Caco-2 (cell line): ENCODE data around the gene FAH. TPM values are rescaled to one million over a fixed set of nuclear protein-coding genes. Genes with fewer than 3 reads are reported as not detected.

Source experiments
- BruUV-seq: library from RNA; stranded (reverse); fragments of 400-500 nt; replicated peaks from 2 replicates; lab custom pipeline; 2021; lab: Mats Ljungman, UMichigan
- CTCF ChIA-PET: fragments of 300-600 bp; sonication (Branson Sonifier 250); formaldehyde crosslinking; loops from one replicate; lab custom pipeline; 2022; ENCODE audit warnings: antibody characterized with exemption; lab: Charles Lee
- POLR2A ChIA-PET: fragments of 300-600 bp; sonication (Branson Sonifier 250); formaldehyde crosslinking; loops from one replicate; lab custom pipeline; 2022; ENCODE audit warnings: antibody characterized with exemption; lab: Charles Lee
- DNase-seq, 2 experiments: peaks; one replicate each; pipeline versions ENCODE4 v3.0.0 to v3.0.0-alpha.2; 2020 to 2022
- H3K27me3 ChIP-seq: replicated peaks from 2 replicates; pipeline ENCODE4 v1.6.0; 2011; ENCODE audit warnings: low read length; ENCODE audit not compliant: control insufficient read depth, insufficient read depth
- H3K36me3 ChIP-seq: 2 replicates; pipeline ENCODE4 v1.5.1; 2011; ENCODE audit warnings: low read length; ENCODE audit not compliant: control insufficient read depth, insufficient read depth
- H3K4me1 ChIP-seq: fragments of 250-450 bp; sonication (Bioruptor Pico); 2 replicates; pipeline ENCODE4 v1.5.1; 2020; ENCODE audit warnings: mild to moderate bottlenecking
- H3K4me3 ChIP-seq: 2 replicates; pipeline ENCODE4 v1.5.1; 2011; ENCODE audit warnings: low read depth, mild to moderate bottlenecking, control low read depth, low read length
- H3K9me3 ChIP-seq: fragments of 250-450 bp; sonication (Bioruptor Pico); 2 replicates; pipeline ENCODE4 v1.5.1; 2020; ENCODE audit warnings: mild to moderate bottlenecking, moderate library complexity
- H3K27ac Mint-ChIP-seq: one replicate; pipeline ENCODE4 v1.8.0; 2022; ENCODE audit warnings: mixed read lengths; ENCODE audit not compliant: unreplicated experiment
- H3K27me3 Mint-ChIP-seq: one replicate; pipeline ENCODE4 v1.8.0; 2022; ENCODE audit warnings: mixed read lengths; ENCODE audit not compliant: insufficient read depth, unreplicated experiment
- H3K36me3 Mint-ChIP-seq: one replicate; pipeline ENCODE4 v1.8.0; 2022; ENCODE audit warnings: mild to moderate bottlenecking, mixed read lengths; ENCODE audit not compliant: insufficient read depth, unreplicated experiment
- H3K4me1 Mint-ChIP-seq: one replicate; pipeline ENCODE4 v1.8.0; 2022; ENCODE audit warnings: low read depth, mixed read lengths; ENCODE audit not compliant: unreplicated experiment
- H3K4me3 Mint-ChIP-seq: one replicate; pipeline ENCODE4 v1.8.0; 2022; ENCODE audit warnings: mild to moderate bottlenecking, moderate library complexity, mixed read lengths; ENCODE audit not compliant: unreplicated experiment
- H3K9me3 Mint-ChIP-seq: one replicate; pipeline ENCODE4 v1.8.0; 2022; ENCODE audit warnings: mixed read lengths; ENCODE audit not compliant: unreplicated experiment
- intact Hi-C: fragments of 100-400 bp; cut with micrococcal nuclease; formaldehyde crosslinking; loops from one replicate; pipeline ENCODE4 v1.10.0; 2022; ENCODE audit not compliant: unreplicated experiment
- total RNA-seq: library from RNA; stranded (reverse); gene quantifications from 2 replicates; pipeline ENCODE4 v1.2.3, GENCODE V29; 2022
- TF ChIP-seq, protein P1 (sequence below), 2 experiments: fragments of 200-600 bp in 1 of 2; IDR thresholded peaks; 1 replicate in 1 of 2; 2 replicates in 1 of 2; pipeline versions ENCODE4 v1.5.1 to v1.8.0; 2011 to 2022; ENCODE audit warnings: antibody characterized with exemption in 1 of 2, control low read depth in 1 of 2, inconsistent platforms in 1 of 2, low read depth in 1 of 2, low read length in 1 of 2, mild to moderate bottlenecking in 1 of 2, moderate library complexity in 1 of 2; ENCODE audit not compliant: insufficient read depth in 1 of 2, severe bottlenecking in 1 of 2, unreplicated experiment in 1 of 2

Gene FAH
- total RNA-seq, 1 experiment from 2014 or later = 20.4 TPM

DNA sequence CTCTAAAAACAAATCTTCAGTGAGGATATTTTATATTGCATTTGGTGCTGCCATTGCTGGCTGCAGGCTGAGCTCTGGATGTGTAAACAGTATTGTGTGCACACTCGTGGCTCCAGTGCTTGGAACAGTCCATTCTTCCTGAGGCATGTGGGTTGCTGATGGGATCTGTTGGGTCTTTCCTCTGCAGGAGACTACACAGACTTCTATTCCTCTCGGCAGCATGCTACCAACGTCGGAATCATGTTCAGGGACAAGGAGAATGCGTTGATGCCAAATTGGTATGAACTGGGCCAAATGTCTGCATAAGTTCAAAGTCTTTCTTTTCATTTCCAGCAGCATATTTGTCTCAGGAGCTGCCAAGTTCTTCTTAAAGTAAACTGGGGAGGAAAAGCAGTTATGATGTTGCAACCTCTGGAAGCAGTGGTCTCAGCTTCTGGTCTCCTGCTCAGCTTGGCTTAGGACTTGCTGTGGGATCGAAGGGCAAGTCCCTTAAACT is 9.3 kb downstream of the FAH start:
- no TSS peak for BruUV-seq
- no peak overlapping the region for H3K27ac Mint-ChIP-seq

DNA sequence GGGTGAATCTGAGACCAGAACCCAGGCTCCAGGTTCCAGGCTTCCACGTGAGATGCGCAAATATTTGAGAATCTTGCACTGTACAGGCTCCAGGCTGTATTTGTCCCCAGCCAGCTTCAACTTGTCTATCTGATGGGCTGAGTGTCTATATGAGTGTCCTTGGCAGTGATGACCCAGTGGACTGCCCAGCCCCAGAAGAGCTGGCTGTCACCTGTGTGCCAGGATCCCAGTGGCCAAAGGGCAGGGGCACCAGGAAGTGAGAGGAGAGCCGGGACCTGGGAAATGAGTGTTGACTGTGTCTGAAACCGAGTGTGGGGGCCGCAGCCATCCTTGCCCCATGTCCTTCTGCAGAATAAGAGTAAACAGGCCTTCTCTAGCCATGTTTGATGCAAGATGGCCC is 10.4 kb downstream of the FAH start:
- Mint-ChIP-seq H3K27me3 (no peaks in the 10 kb centered on the region), H3K36me3 (no peaks in the 10 kb centered on the region), H3K27ac (no peak overlapping the region), H3K4me3 (no peak overlapping the region), H3K4me1 (no peaks in the 10 kb centered on the region), H3K9me3 (no peaks in the 10 kb centered on the region)
- Histone ChIP-seq H3K4me3 (no peak overlapping the region), H3K9me3 (no peaks in the 10 kb centered on the region), H3K4me1 (no peaks in the 10 kb centered on the region), H3K27me3 (no peaks in the 10 kb centered on the region), H3K36me3 (peaks cover 1% of the 10 kb centered on the region; the same call in 1 of the 2 replicates)
- no TSS peak for BruUV-seq
- intact Hi-C loops = no loop called here
- CTCF ChIA-PET = no interaction called here
- TF ChIP-seq, protein P1, sequence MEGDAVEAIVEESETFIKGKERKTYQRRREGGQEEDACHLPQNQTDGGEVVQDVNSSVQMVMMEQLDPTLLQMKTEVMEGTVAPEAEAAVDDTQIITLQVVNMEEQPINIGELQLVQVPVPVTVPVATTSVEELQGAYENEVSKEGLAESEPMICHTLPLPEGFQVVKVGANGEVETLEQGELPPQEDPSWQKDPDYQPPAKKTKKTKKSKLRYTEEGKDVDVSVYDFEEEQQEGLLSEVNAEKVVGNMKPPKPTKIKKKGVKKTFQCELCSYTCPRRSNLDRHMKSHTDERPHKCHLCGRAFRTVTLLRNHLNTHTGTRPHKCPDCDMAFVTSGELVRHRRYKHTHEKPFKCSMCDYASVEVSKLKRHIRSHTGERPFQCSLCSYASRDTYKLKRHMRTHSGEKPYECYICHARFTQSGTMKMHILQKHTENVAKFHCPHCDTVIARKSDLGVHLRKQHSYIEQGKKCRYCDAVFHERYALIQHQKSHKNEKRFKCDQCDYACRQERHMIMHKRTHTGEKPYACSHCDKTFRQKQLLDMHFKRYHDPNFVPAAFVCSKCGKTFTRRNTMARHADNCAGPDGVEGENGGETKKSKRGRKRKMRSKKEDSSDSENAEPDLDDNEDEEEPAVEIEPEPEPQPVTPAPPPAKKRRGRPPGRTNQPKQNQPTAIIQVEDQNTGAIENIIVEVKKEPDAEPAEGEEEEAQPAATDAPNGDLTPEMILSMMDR (IDR thresholded peaks at IDR 0.05; ENCODE audit: insufficient read depth in 1 of 2, low read depth in 1 of 2, low read length in 1 of 2, severe bottlenecking in 1 of 2, unreplicated experiment in 1 of 2) = no peak
- POLR2A ChIA-PET = no interaction called here
- no peak for DNase-seq

More for the DNA sequence above, 9.3 kb downstream of the FAH start:
- no peak for DNase-seq
- Mint-ChIP-seq H3K36me3 (no peaks in the 10 kb centered on the region), H3K9me3 (no peaks in the 10 kb centered on the region), H3K4me3 (no peak overlapping the region), H3K4me1 (no peaks in the 10 kb centered on the region), H3K27me3 (no peaks in the 10 kb centered on the region)
- intact Hi-C loops = no loop called here
- Histone ChIP-seq H3K9me3 (no peaks in the 10 kb centered on the region), H3K36me3 (peaks cover 1% of the 10 kb centered on the region; the same call in 1 of the 2 replicates), H3K27me3 (no peaks in the 10 kb centered on the region), H3K4me1 (no peaks in the 10 kb centered on the region), H3K4me3 (no peak overlapping the region)
- TF ChIP-seq, protein P1 (IDR thresholded peaks at IDR 0.05; ENCODE audit: insufficient read depth in 1 of 2, low read depth in 1 of 2, low read length in 1 of 2, severe bottlenecking in 1 of 2, unreplicated experiment in 1 of 2) = no peak
- ChIA-PET POLR2A (no interaction called here), CTCF (no interaction called here)

DNA sequence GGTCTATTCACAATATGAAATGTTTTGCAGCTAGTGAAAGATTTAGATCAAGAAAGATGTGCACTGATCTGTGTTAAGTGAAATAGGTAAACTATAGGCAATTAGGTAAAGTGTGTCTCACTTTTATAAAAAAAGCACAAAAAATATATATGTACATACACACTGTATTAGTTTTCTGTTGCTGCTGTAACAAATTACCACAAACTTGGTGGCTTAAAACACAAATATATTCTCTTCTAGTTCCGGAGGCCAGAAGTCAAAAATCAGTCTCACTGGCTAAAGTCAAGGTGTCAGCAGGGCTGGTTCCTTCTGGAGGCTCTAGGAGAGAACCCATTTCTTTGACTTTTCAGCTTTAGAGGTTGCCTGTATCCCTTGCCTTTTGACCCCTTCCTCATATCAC is 11.1 kb downstream of the FAH start:
- POLR2A ChIA-PET = no interaction called here
- Mint-ChIP-seq H3K4me3 (no peak overlapping the region), H3K27ac (no peak overlapping the region), H3K4me1 (no peaks in the 10 kb centered on the region), H3K36me3 (no peaks in the 10 kb centered on the region), H3K27me3 (no peaks in the 10 kb centered on the region), H3K9me3 (no peaks in the 10 kb centered on the region)
- CTCF ChIA-PET = no interaction called here
- no TSS peak for BruUV-seq
- DNase-seq = no peak
- Histone ChIP-seq H3K27me3 (no peaks in the 10 kb centered on the region), H3K4me1 (no peaks in the 10 kb centered on the region), H3K9me3 (no peaks in the 10 kb centered on the region), H3K4me3 (no peak overlapping the region), H3K36me3 (peaks cover 1% of the 10 kb centered on the region; the same call in 1 of the 2 replicates)
- intact Hi-C loops = no loop called here
- TF ChIP-seq, protein P1 (IDR thresholded peaks at IDR 0.05; ENCODE audit: insufficient read depth in 1 of 2, low read depth in 1 of 2, low read length in 1 of 2, severe bottlenecking in 1 of 2, unreplicated experiment in 1 of 2) = no peak
